ENCODE results near the gene CP.

The CP gene

GRCh38 chr3:149247929-149248691 is 26.5 kb upstream of the CP start:
- H3K4me3 ChIP-seq (ENCODE audit: low read depth, low read length), result no peak overlapping the region
- no peaks in the 10 kb centered on the region for H3K9me3 ChIP-seq (ENCODE audit: control insufficient read depth, low read length)
- H3K36me3 ChIP-seq (ENCODE audit: control insufficient read depth, insufficient read depth, low read length), result no peaks in the 10 kb centered on the region
- H3K27me3 ChIP-seq (ENCODE audit: control insufficient read depth, insufficient read depth, low read length), result no peaks in the 10 kb centered on the region
- TF ChIP-seq, protein P1, sequence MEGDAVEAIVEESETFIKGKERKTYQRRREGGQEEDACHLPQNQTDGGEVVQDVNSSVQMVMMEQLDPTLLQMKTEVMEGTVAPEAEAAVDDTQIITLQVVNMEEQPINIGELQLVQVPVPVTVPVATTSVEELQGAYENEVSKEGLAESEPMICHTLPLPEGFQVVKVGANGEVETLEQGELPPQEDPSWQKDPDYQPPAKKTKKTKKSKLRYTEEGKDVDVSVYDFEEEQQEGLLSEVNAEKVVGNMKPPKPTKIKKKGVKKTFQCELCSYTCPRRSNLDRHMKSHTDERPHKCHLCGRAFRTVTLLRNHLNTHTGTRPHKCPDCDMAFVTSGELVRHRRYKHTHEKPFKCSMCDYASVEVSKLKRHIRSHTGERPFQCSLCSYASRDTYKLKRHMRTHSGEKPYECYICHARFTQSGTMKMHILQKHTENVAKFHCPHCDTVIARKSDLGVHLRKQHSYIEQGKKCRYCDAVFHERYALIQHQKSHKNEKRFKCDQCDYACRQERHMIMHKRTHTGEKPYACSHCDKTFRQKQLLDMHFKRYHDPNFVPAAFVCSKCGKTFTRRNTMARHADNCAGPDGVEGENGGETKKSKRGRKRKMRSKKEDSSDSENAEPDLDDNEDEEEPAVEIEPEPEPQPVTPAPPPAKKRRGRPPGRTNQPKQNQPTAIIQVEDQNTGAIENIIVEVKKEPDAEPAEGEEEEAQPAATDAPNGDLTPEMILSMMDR (IDR thresholded peaks at IDR 0.05), result no peak
- no peak overlapping the region for H3K27ac ChIP-seq
- no peaks in the 10 kb centered on the region for H3K79me2 ChIP-seq
- H3K4me1 ChIP-seq, result no peaks in the 10 kb centered on the region
- no peak overlapping the region for H2AFZ ChIP-seq
- H3K9ac ChIP-seq, result no peak overlapping the region
- H3K4me2 ChIP-seq (ENCODE audit: low read length), result no peak overlapping the region

GRCh38 chr3:149247008-149247710 is 25.5 kb upstream of the CP start:
- Histone ChIP-seq H3K9me3 (ENCODE audit: control insufficient read depth, low read length) (no peaks in the 10 kb centered on the region), H3K36me3 (ENCODE audit: control insufficient read depth, insufficient read depth, low read length) (no peaks in the 10 kb centered on the region), H3K79me2 (no peaks in the 10 kb centered on the region), H3K4me2 (ENCODE audit: low read length) (no peak overlapping the region), H2AFZ (no peak overlapping the region), H3K27me3 (ENCODE audit: control insufficient read depth, insufficient read depth, low read length) (no peaks in the 10 kb centered on the region), H3K4me3 (ENCODE audit: low read depth, low read length) (no peak overlapping the region), H3K9ac (no peak overlapping the region), H3K4me1 (no peaks in the 10 kb centered on the region), H3K27ac (no peak overlapping the region)
- TF ChIP-seq, protein P1 (IDR thresholded peaks at IDR 0.05), result no peak

DNA sequence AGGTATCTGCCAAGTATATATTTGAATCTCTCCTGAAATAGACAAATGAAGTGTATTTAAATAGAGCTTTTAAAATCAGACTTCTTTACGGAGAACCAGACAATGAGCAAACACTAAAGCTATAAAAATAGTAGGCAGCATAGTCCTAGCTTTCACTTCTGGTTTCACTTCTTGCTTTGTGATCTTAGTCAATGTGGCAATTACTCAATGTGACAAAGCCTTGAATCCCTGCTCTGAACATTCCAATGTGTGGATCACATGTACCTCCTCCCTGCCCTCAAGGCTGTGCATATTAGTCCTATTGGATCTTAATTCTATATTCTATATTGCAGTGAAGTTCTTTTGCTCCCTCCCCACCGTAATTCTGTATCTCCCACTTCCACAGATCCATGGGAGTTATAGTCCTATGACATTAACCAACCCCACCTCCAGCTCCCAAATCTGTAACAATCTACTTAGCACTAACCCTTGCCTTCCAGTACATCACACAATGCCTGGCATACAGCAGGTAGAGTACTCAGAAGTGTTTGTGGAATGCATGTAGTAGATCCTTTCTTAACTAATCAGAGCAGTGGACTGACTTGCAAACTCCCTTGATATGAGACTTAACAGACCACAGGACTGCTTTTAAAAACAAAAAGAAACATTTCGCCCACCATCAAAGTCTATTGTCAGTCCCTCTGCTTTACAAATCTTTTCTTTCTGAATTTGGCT is 24.3 kb upstream of the CP start:
- Histone ChIP-seq H3K27ac (no peak overlapping the region), H3K9me3 (ENCODE audit: control insufficient read depth, low read length) (no peaks in the 10 kb centered on the region), H3K27me3 (ENCODE audit: control insufficient read depth, insufficient read depth, low read length) (no peaks in the 10 kb centered on the region), H2AFZ (no peak overlapping the region), H3K4me2 (ENCODE audit: low read length) (no peak overlapping the region), H3K9ac (no peak overlapping the region), H3K79me2 (no peaks in the 10 kb centered on the region), H3K4me3 (ENCODE audit: low read depth, low read length) (no peak overlapping the region), H3K36me3 (ENCODE audit: control insufficient read depth, insufficient read depth, low read length) (no peaks in the 10 kb centered on the region), H3K4me1 (no peaks in the 10 kb centered on the region)
- TF ChIP-seq, protein P1 (IDR thresholded peaks at IDR 0.05), result no peak

DNA sequence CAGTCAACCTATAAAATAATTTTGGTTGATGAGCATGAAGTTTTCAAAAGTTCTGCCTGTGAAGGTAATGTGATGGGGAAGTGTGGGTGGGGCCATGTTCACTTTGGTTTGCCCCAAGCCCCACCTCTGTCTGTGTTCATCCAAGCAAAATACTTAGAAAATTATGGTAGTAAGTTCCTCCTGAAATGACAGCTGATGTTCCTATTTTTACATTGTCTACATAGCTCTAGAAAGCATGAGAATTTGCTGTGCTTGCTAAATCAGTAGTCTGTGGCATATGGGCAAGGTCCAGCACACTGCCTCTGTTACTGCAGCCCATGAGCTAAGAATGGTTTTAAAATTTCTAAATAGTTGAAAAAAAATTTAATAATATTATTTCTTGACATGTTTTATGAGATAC is 21.9 kb upstream of the CP start:
- Histone ChIP-seq H3K4me2 (ENCODE audit: low read length) (no peak overlapping the region), H3K36me3 (ENCODE audit: control insufficient read depth, insufficient read depth, low read length) (no peaks in the 10 kb centered on the region), H3K79me2 (no peaks in the 10 kb centered on the region), H3K9me3 (ENCODE audit: control insufficient read depth, low read length) (no peaks in the 10 kb centered on the region), H3K4me1 (no peaks in the 10 kb centered on the region), H2AFZ (no peak overlapping the region), H3K27me3 (ENCODE audit: control insufficient read depth, insufficient read depth, low read length) (no peaks in the 10 kb centered on the region), H3K9ac (no peak overlapping the region), H3K27ac (no peak overlapping the region), H3K4me3 (ENCODE audit: low read depth, low read length) (no peak overlapping the region)
- TF ChIP-seq, protein P1 (IDR thresholded peaks at IDR 0.05), result no peak

Measured in parathyroid adenoma (tissue), 2 donors.